Body of pancreas (tissue), 4 donors: ENCODE measurements around the gene PSMB5. TPM values are rescaled to one million over a fixed set of nuclear protein-coding genes. Genes with fewer than 3 reads are reported as not detected.

Experiments
- ATAC-seq: fragments of 150-250 bp; one replicate; pipeline ENCODE4 v1.9.1; 2016
- DNase-seq, 4 donors: peaks; one replicate each; pipeline ENCODE4 v3.0.0-alpha.2; 2019
- H3K27ac ChIP-seq, 4 donors: fragments of 200-600 bp; sonication (generic); 1 replicate in 3 of 4; 2 replicates in 1 of 4; pipeline versions ENCODE4 v1.5.1 to v1.6.1; 2016 to 2019; ENCODE audit warnings: mild to moderate bottlenecking in 1 of 4, mixed read lengths in 1 of 4, moderate library complexity in 1 of 4
- H3K27me3 ChIP-seq, 2 donors: fragments of 200-600 bp; sonication (generic); one replicate each; pipeline ENCODE4 v1.6.0; 2016; ENCODE audit warnings: mild to moderate bottlenecking in 1 of 2
- H3K36me3 ChIP-seq, 2 donors: fragments of 200-600 bp; sonication (generic); replicated peaks in 1 of 2; 2 replicates each; pipeline ENCODE4 v1.5.1; 2016; ENCODE audit warnings: low read depth in 2 of 2; ENCODE audit not compliant: insufficient read depth in 1 of 2
- H3K4me1 ChIP-seq: fragments of 200-600 bp; sonication (generic); one replicate; pipeline ENCODE4 v1.6.0; 2016
- H3K4me3 ChIP-seq, 2 donors: fragments of 200-600 bp; sonication (generic); 1 replicate in 1 of 2; 2 replicates in 1 of 2; pipeline ENCODE4 v1.5.1; 2016 to 2019
- H3K9me3 ChIP-seq, 3 donors: fragments of 200-600 bp; sonication (generic); 1 replicate in 2 of 3; 2 replicates in 1 of 3; pipeline ENCODE4 v1.5.1; 2016
- POLR2A ChIP-seq, 3 donors: fragments of 450-650 bp; IDR thresholded peaks; one replicate each; pipeline ENCODE4 v1.6.1; 2016; ENCODE audit warnings: antibody characterized with exemption in 3 of 3, mild to moderate bottlenecking in 2 of 3
- WGBS, 2 donors: methylation state at CpG; one replicate each; pipeline ENCODE4 v1.1.5; 2017; 5-methylcytosine and 5-hydroxymethylcytosine counted together
- intact Hi-C: fragments of 100-400 bp; cut with DNase I; formaldehyde crosslinking; loops from one replicate; pipeline ENCODE4 v1.15.1; 2023
- total RNA-seq, 2 donors: library from RNA; depleted of rRNA; stranded (reverse); fragments of >200 nt; gene quantifications; one replicate each; pipeline ENCODE4 v1.1.0, GENCODE V29; 2016
- TF ChIP-seq, protein P1 (sequence below), 7 experiments: fragments of 450-650 bp in 4 of 7; fragments of 200-600 bp in 3 of 7; sonication (generic) in 3 of 7; IDR thresholded peaks; one replicate each; pipeline ENCODE4 v1.5.1; 2016 to 2019; ENCODE audit warnings: antibody characterized with exemption in 7 of 7

PSMB5 gene
- total RNA-seq, 2 donors from 2014 or later, result 47.0 to 93.3 TPM

DNA sequence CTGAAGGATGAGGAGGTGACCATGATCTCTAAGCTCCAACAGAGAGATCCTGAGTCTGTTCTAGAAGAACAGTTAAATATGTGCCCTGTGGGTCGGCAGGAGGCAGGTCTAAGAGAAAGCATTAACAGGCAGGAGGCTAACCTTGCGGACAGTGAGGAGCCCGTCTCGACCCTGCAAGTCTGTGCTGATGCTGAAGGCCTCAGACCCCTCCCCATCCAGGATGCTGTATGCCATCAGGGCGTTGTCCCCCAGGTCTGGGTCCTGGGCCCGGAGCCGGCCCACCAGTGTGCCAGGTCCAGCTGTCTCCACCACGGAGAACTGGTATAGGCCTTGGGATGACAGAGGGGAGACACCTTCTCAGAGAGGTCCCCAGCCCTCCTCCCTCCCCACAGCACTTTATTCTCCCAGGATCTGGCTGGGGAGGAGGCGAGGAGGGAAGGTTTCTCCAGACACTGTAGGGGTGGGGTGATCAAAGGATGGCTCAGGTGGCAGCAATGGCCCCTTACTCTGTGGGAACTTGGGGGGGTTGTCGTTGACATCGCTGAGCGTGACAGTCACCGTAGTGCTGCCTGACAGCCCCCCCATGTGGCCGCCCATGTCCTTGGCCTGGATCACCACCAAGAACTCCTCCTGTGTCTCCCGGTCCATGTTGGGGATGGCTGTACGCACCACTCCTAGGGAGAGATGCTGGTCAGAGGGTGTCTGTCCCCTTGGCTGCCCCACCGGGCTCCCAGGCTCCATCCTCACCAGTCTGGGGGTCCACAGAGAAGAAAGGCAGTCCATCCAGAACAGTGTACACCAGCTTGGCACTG lies 19.5 kb upstream of the PSMB5 start:
- no peaks in the 10 kb centered on the region for H3K9me3 ChIP-seq
- TF ChIP-seq POLR2A (IDR thresholded peaks at IDR 0.05), result no peak
- TF ChIP-seq, protein P1, sequence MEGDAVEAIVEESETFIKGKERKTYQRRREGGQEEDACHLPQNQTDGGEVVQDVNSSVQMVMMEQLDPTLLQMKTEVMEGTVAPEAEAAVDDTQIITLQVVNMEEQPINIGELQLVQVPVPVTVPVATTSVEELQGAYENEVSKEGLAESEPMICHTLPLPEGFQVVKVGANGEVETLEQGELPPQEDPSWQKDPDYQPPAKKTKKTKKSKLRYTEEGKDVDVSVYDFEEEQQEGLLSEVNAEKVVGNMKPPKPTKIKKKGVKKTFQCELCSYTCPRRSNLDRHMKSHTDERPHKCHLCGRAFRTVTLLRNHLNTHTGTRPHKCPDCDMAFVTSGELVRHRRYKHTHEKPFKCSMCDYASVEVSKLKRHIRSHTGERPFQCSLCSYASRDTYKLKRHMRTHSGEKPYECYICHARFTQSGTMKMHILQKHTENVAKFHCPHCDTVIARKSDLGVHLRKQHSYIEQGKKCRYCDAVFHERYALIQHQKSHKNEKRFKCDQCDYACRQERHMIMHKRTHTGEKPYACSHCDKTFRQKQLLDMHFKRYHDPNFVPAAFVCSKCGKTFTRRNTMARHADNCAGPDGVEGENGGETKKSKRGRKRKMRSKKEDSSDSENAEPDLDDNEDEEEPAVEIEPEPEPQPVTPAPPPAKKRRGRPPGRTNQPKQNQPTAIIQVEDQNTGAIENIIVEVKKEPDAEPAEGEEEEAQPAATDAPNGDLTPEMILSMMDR (IDR thresholded peaks at IDR 0.05), result no peak
- 76% methylated on average over 7 to 17 of the region's 17 CpGs for WGBS, 2 donors
- ATAC-seq (no peak), DNase-seq (no peak)
- H3K4me3 ChIP-seq, result no peak overlapping the region
- H3K27me3 ChIP-seq, result no peaks in the 10 kb centered on the region
- no peak overlapping the region for H3K27ac ChIP-seq
- peaks cover 0 to 1% of the 10 kb centered on the region in 2 donors for H3K36me3 ChIP-seq
- peaks cover 25% of the 10 kb centered on the region for H3K4me1 ChIP-seq
- intact Hi-C loops, result no loop called here

GRCh38 chr14:23053426-23053825 lies 18.7 kb upstream of the PSMB5 start:
- Histone ChIP-seq H3K27me3 (no peaks in the 10 kb centered on the region), H3K27ac (no peak overlapping the region), H3K9me3 (no peaks in the 10 kb centered on the region), H3K36me3 (no peaks in the 10 kb centered on the region), H3K4me3 (no peak overlapping the region), H3K4me1 (peaks cover 25% of the 10 kb centered on the region)
- no peak for TF ChIP-seq POLR2A (IDR thresholded peaks at IDR 0.05)
- TF ChIP-seq, protein P1 (IDR thresholded peaks at IDR 0.05), result no peak
- no peak for ATAC-seq
- intact Hi-C loops, result no loop called here
- DNase-seq, result no peak
- whole genome bisulfite sequencing, 2 donors, result 92 to 98% methylated on average over 6 to 9 of the region's 10 CpGs

GRCh38 chr14:23052671-23053070 lies 18.0 kb upstream of the PSMB5 start:
- DNase-seq (no peak), ATAC-seq (no peak)
- Histone ChIP-seq H3K27me3 (no peaks in the 10 kb centered on the region), H3K4me1 (peaks cover 18% of the 10 kb centered on the region), H3K36me3 (no peaks in the 10 kb centered on the region), H3K4me3 (no peak overlapping the region), H3K27ac (no peak overlapping the region), H3K9me3 (no peaks in the 10 kb centered on the region)
- WGBS, 2 donors, result 65 to 69% methylated on average over 3 of the region's 3 CpGs
- no peak for TF ChIP-seq POLR2A (IDR thresholded peaks at IDR 0.05)
- TF ChIP-seq, protein P1 (IDR thresholded peaks at IDR 0.05), result no peak
- intact Hi-C loops, result no loop called here

- DNase-seq (peak in 1 of 4 donors; percentile 30), ATAC-seq (no peak)
- TF ChIP-seq, protein P1 (IDR thresholded peaks at IDR 0.05), result peak in 2 of 7 experiments; percentile 12 to 17
- no peak for TF ChIP-seq POLR2A (IDR thresholded peaks at IDR 0.05)
- no peak overlapping the region for H3K27ac ChIP-seq
- H3K27me3 ChIP-seq, result no peaks in the 10 kb centered on the region
- no peak overlapping the region for H3K4me3 ChIP-seq
- no peaks in the 10 kb centered on the region for H3K9me3 ChIP-seq
- intact Hi-C loops, result no loop called here
- 71 to 81% methylated on average over 5 to 12 of the region's 14 CpGs for WGBS, 2 donors
- H3K4me1 ChIP-seq, result peaks cover 17% of the 10 kb centered on the region
- no peaks in the 10 kb centered on the region for H3K36me3 ChIP-seq
Observed at GRCh38 chr14:23052182-23052623, 17.5 kb upstream of the PSMB5 start.
